ENCODE data around the gene PCGF6. TPM values are rescaled to one million over a fixed set of nuclear protein-coding genes. Genes with fewer than 3 reads are reported as not detected.
"Not testable (repeated sequence)": the region's sequence is repeated elsewhere in the genome, so short reads cannot be mapped to it uniquely, and the experiment has no call there.

PCGF6 gene
- total RNA-seq, 1 donor from 2014 or later, result 21.5 TPM

- Mint-ChIP-seq H3K4me1 (no peaks in the 10 kb centered on the region), H3K27me3 (ENCODE audit: low read depth) (peaks cover 56% of the 10 kb centered on the region), H3K4me3 (no peak overlapping the region), H3K27ac (ENCODE audit: unreplicated experiment) (no peak overlapping the region), H3K9me3 (no peaks in the 10 kb centered on the region), H3K36me3 (ENCODE audit: low read depth) (no peaks in the 10 kb centered on the region)
- no peak for DNase-seq (ENCODE audit: low read depth, low spot score)
- no peak for TF ChIP-seq CTCF (conservative IDR thresholded peaks at IDR 0.05)
Observed at GRCh38 chr10:103273041-103273441, 77.9 kb downstream of the PCGF6 start.

GRCh38 chr10:103265717-103266329 is 85.1 kb downstream of the PCGF6 start:
- Mint-ChIP-seq H3K9me3 (peaks cover 5% of the 10 kb centered on the region), H3K4me3 (no peak overlapping the region), H3K4me1 (no peaks in the 10 kb centered on the region), H3K36me3 (ENCODE audit: low read depth) (peaks cover 2% of the 10 kb centered on the region), H3K27me3 (ENCODE audit: low read depth) (peaks cover 44% of the 10 kb centered on the region), H3K27ac (ENCODE audit: unreplicated experiment) (no peak overlapping the region)
- TF ChIP-seq CTCF (conservative IDR thresholded peaks at IDR 0.05), result no peak
- peak; percentile 72 for DNase-seq (ENCODE audit: low read depth, low spot score)

- Mint-ChIP-seq H3K4me3 (no peak overlapping the region), H3K36me3 (ENCODE audit: low read depth) (peaks cover 6% of the 10 kb centered on the region), H3K4me1 (no peaks in the 10 kb centered on the region), H3K9me3 (peaks cover 19% of the 10 kb centered on the region), H3K27ac (ENCODE audit: unreplicated experiment) (no peak overlapping the region), H3K27me3 (ENCODE audit: low read depth) (peaks cover 30% of the 10 kb centered on the region)
- no peak for TF ChIP-seq CTCF (conservative IDR thresholded peaks at IDR 0.05)
- DNase-seq (ENCODE audit: low read depth, low spot score), result no peak
Observed at GRCh38 chr10:103262229-103262628, 88.7 kb downstream of the PCGF6 start.

- peaks cover 19% of the 10 kb centered on the region for H3K9me3 Mint-ChIP-seq
- no peak for TF ChIP-seq CTCF (conservative IDR thresholded peaks at IDR 0.05)
- peaks cover 6% of the 10 kb centered on the region for H3K36me3 Mint-ChIP-seq (ENCODE audit: low read depth)
- no peak for DNase-seq (ENCODE audit: low read depth, low spot score)
- no peaks in the 10 kb centered on the region for H3K4me1 Mint-ChIP-seq
- no peak overlapping the region for H3K27ac Mint-ChIP-seq (ENCODE audit: unreplicated experiment)
- peaks cover 14% of the 10 kb centered on the region for H3K27me3 Mint-ChIP-seq (ENCODE audit: low read depth)
- no peak overlapping the region for H3K4me3 Mint-ChIP-seq
Observed at GRCh38 chr10:103259989-103260388, 91.0 kb downstream of the PCGF6 start.

GRCh38 chr10:103258928-103259327 is 92.0 kb downstream of the PCGF6 start:
- H3K4me3 Mint-ChIP-seq; H3K36me3 Mint-ChIP-seq (ENCODE audit: low read depth): not testable (repeated sequence)

GRCh38 chr10:103257812-103258211 is 93.1 kb downstream of the PCGF6 start:
- Mint-ChIP-seq H3K27me3 (ENCODE audit: low read depth) (peaks cover 5% of the 10 kb centered on the region), H3K27ac (ENCODE audit: unreplicated experiment) (no peak overlapping the region), H3K9me3 (peaks cover 19% of the 10 kb centered on the region), H3K4me1 (no peaks in the 10 kb centered on the region), H3K36me3 (ENCODE audit: low read depth) (peaks cover 6% of the 10 kb centered on the region), H3K4me3 (no peak overlapping the region)
- no peak for DNase-seq (ENCODE audit: low read depth, low spot score)
- TF ChIP-seq CTCF (conservative IDR thresholded peaks at IDR 0.05), result no peak

More at GRCh38 chr10:103258928-103259327, 92.0 kb downstream of the PCGF6 start:
- H3K27me3 Mint-ChIP-seq (ENCODE audit: low read depth), result peaks cover 11% of the 10 kb centered on the region
- DNase-seq (ENCODE audit: low read depth, low spot score); H3K4me1 Mint-ChIP-seq; H3K27ac Mint-ChIP-seq (ENCODE audit: unreplicated experiment): not testable (repeated sequence)
- peaks cover 19% of the 10 kb centered on the region for H3K9me3 Mint-ChIP-seq

Measured in neural crest cell (in vitro differentiated cells).